Measurements from ENCODE around the gene SLC25A43.
"Not testable (repeated sequence)": the region's sequence is repeated elsewhere in the genome, so short reads cannot be mapped to it uniquely, and the experiment has no call there.

SLC25A43 gene

DNA sequence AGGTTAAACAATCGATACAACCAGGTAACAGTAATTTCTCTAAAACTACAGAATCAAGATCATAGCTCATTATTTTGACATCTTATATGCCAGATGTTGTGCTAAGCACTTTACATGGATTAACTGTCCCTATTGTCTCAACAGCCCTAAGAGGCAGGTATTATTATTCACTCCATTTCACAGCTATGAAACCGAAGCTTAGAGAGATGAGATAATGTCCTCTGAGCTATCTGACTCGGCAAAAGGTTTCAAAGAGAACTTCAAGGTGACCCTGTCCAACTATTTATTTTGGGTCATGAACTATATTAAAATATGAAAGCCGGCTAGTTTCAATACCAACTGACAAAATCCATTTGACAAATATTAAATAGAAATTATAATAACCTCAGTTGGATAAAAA lies 79.4 kb downstream of the SLC25A43 start:
- no peak overlapping the region for H3K4me3 ChIP-seq (replicated peaks; ENCODE audit: low read depth, low read length)
- no peak for DNase-seq (ENCODE audit: low read depth)
- TF ChIP-seq, protein P1, sequence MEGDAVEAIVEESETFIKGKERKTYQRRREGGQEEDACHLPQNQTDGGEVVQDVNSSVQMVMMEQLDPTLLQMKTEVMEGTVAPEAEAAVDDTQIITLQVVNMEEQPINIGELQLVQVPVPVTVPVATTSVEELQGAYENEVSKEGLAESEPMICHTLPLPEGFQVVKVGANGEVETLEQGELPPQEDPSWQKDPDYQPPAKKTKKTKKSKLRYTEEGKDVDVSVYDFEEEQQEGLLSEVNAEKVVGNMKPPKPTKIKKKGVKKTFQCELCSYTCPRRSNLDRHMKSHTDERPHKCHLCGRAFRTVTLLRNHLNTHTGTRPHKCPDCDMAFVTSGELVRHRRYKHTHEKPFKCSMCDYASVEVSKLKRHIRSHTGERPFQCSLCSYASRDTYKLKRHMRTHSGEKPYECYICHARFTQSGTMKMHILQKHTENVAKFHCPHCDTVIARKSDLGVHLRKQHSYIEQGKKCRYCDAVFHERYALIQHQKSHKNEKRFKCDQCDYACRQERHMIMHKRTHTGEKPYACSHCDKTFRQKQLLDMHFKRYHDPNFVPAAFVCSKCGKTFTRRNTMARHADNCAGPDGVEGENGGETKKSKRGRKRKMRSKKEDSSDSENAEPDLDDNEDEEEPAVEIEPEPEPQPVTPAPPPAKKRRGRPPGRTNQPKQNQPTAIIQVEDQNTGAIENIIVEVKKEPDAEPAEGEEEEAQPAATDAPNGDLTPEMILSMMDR (IDR thresholded peaks at IDR 0.05; ENCODE audit: low read length, missing control alignments) = no peak

DNA sequence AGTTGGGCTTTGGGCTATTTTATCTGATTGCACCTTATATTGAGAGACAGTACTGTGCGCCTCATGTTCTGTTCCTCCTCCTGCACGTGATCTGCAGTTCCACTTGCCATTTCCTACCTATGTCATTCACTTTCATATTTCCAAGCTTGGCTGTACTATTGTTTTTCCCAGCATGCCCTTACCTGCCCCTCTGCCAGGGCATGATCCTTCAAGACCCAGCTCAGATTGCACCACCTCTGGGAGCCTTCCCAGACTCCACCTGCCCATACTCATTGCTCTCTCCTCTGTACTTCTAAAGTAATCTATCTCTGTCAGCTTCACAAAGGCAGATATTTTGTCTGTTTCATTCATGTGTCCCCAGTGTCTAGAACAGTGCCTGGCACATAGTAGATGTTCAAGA lies 80.7 kb downstream of the SLC25A43 start:
- TF ChIP-seq, protein P1 (IDR thresholded peaks at IDR 0.05; ENCODE audit: low read length, missing control alignments) = no peak
- H3K4me3 ChIP-seq (replicated peaks; ENCODE audit: low read depth, low read length) = no peak overlapping the region
- DNase-seq (ENCODE audit: low read depth) = no peak

DNA sequence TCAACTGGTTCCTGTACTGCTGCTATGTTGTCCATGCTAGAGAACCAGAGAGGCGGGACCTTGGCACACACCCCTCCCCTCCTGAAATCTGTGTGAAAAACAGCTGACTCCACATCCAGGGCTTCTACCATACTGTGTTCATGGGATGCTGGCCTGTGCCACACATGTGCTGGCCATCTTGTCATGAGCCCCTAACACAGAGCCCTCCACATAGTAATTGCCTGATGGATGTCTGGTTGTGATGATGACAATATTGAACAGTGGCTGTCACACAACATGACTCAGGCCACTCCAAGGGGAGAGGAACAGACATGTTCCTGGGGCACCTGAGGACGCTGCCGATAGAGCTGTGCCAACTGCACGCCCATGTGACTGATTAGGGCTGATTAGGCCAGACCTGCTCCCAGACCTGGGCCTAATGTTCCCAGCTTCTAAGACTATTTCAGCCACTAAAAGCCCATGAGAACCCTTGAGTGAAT lies 82.2 kb downstream of the SLC25A43 start:
- DNase-seq (ENCODE audit: low read depth) = peak; percentile 36
- no peak overlapping the region for H3K4me3 ChIP-seq (replicated peaks; ENCODE audit: low read depth, low read length)
- TF ChIP-seq, protein P1 (IDR thresholded peaks at IDR 0.05; ENCODE audit: low read length, missing control alignments) = no peak

DNA sequence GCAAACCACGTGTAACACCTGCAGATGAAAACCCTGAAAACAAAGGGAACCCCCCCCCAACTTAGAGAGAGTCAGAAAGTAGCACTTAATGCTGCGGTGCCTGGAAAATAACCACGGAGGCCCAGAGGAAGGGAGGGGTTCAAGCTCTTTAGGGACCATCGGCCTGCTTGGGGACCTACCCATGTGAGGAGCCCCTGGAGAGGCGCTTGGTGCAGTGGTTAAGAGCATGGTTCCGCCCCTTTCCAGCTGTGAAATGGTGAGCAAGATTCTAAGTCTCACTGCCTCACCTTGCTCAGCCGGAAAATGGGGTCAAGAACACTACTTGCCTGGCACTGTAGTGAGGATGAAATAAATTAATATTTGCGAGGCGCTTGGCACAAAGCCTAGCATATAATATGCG lies 82.9 kb downstream of the SLC25A43 start:
- no peak for DNase-seq (ENCODE audit: low read depth)
- H3K4me3 ChIP-seq (replicated peaks; ENCODE audit: low read depth, low read length) = peak overlapping the region; percentile 44
- TF ChIP-seq, protein P1 (IDR thresholded peaks at IDR 0.05; ENCODE audit: low read length, missing control alignments) = no peak

DNA sequence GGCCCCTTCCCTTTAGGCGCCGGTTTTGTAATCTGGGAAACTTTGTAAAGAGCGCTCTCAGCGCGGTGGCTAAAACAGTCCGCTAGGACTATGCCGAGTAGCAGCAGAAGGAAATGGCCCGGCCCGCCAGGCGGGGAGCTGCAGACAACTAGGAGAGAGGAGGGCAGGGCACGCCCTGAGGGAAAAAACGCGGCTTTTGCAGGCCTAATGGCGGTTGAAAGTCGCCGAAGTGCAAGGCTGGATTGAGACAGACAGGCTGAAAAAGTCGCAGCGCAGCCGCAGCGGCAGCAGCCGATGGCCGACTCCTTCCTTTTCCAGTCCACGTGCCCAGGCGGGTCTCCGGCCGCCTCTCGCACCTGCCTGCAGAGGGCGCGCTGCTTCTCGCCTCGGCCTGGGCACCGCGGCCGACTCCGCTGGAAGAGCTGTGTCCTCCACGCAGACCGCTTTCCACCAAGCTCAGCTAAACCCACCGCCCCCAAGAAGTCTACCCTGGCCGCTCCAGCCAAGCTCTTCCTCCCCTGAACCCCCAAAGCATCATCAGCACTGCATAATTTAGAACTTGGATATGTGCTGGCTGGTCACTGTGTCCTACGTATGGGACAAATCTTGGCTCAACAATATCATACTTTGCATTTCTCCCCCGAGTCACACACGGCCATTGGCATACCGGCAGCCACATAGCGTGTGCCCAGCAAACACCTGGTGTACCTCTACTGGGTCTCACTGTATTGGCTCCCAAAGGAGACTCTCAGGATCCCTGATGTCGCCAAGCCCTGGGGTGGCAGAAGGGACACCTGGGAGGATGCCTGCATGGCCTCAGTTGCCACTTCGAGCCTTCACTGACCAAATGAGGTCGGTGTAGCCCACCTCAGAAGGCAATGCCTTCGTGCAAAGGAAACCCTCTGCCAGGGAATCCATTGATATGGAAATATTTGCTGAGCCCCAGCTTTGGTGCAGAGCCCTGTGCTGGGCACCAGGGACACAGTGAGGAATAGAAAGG lies 83.6 kb downstream of the SLC25A43 start:
- peak overlapping the region; percentile 44 for H3K4me3 ChIP-seq (replicated peaks; ENCODE audit: low read depth, low read length)
- TF ChIP-seq, protein P1 (IDR thresholded peaks at IDR 0.05; ENCODE audit: low read length, missing control alignments) = peak; percentile 55
- peak; percentile 53 for DNase-seq (ENCODE audit: low read depth)

DNA sequence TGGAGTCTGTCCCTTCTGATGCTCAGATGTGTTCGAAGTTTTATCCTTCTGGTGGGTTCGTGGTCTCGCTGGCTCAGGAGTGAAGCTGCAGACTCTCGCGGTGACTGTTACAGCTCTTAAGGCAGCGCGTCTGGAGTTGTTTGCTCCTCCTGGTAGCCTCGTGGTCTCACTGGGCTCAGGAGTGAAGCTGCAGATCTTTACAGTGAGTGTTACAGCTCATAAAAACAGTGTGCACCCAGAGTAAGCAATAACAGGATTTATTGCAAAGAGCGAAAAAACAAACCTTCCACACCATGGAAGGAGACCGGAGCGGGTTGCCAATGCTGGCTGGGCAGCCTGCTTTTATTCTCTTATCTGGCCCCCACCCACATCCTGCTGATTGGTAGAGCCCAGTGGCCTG lies 87.6 kb downstream of the SLC25A43 start:
- TF ChIP-seq, protein P1 (IDR thresholded peaks at IDR 0.05; ENCODE audit: low read length, missing control alignments) = no peak
- DNase-seq (ENCODE audit: low read depth) = no peak
- no peak overlapping the region for H3K4me3 ChIP-seq (replicated peaks; ENCODE audit: low read depth, low read length)

DNA sequence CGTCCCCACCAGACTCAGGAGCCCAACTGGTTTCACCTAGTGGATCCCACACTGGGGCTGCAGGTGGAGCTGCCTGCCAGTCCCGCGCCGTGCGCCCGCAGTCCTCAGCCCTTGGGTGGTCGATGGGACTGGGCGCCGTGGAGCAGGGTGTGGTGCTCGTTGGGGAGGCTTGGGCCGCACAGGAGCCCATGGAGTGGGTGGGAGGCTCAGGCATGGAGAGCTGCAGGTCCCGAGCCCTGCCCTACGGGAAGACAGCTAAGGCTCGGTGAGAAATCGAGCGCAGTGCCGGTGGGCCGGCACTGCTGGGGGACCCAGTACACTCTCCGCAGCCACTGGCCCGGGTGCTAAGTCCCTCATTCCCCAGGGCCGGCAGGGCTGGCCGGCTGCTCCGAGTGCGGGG lies 88.6 kb downstream of the SLC25A43 start:
- DNase-seq (ENCODE audit: low read depth); H3K4me3 ChIP-seq (replicated peaks; ENCODE audit: low read depth, low read length): not testable (repeated sequence)
